DOHH2 (cell line): Measurements from ENCODE around the gene PRR30.

Source experiments
- EZH2phosphoT487 ChIP-seq: fragments of 200-600 bp; sonication (generic); IDR thresholded peaks from 2 replicates; pipeline ENCODE4 v1.6.1; 2017; ENCODE audit warnings: borderline replicate concordance, mild to moderate bottlenecking, antibody characterized with exemption, low read length, moderate library complexity, mixed read lengths
- TF ChIP-seq, protein P1 (sequence below): fragments of 200-600 bp; sonication (generic); IDR thresholded peaks from one replicate; pipeline ENCODE4 v1.5.1; 2014; ENCODE audit warnings: antibody characterized with exemption, mild to moderate bottlenecking, low read depth, low read length; ENCODE audit not compliant: poor library complexity, severe bottlenecking

DNA sequence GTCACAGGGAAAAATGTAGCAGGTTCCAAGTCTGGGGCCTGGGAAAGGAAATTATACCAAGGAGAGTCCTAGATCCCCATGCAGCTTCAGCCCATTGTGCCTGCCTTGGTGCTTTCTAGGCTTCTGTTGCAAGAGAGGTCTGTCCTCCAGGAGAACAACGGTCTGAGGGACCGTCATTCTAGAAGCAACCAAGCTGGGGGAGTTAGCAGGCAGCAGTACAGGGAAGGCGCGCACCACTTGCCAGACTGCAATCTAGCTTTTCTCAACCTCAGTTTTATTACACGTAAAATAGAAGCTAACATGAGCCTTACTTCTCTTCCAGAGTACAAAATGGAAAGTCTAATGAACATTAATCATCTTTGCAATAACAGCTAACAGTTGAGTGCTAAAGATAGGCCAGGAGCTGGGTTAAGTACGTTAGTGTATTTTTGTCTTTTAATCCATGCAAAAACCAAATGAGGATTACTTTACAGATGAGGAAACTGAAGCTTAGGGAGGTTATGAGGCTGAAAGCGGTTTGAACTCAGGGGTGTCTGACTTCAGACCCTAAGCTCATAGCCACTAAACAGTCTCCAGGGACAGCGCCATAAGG, 11.5 kb upstream of the PRR30 start:
- TF ChIP-seq, protein P1, sequence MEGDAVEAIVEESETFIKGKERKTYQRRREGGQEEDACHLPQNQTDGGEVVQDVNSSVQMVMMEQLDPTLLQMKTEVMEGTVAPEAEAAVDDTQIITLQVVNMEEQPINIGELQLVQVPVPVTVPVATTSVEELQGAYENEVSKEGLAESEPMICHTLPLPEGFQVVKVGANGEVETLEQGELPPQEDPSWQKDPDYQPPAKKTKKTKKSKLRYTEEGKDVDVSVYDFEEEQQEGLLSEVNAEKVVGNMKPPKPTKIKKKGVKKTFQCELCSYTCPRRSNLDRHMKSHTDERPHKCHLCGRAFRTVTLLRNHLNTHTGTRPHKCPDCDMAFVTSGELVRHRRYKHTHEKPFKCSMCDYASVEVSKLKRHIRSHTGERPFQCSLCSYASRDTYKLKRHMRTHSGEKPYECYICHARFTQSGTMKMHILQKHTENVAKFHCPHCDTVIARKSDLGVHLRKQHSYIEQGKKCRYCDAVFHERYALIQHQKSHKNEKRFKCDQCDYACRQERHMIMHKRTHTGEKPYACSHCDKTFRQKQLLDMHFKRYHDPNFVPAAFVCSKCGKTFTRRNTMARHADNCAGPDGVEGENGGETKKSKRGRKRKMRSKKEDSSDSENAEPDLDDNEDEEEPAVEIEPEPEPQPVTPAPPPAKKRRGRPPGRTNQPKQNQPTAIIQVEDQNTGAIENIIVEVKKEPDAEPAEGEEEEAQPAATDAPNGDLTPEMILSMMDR = no peak
- TF ChIP-seq EZH2phosphoT487 = no peak
